ENCODE measurements around the gene HDDC3.

GRCh38 chr15:90955624-90956273 is 23.4 kb upstream of the HDDC3 start:
- no peak for TF ChIP-seq CTCF (conservative IDR thresholded peaks at IDR 0.05 in 1 of 2, IDR thresholded peaks at IDR 0.05 in 1 of 2; ENCODE audit: low read depth in 1 of 2, low read length in 2 of 2)
- TF ChIP-seq EZH2 (IDR thresholded peaks at IDR 0.05; ENCODE audit: low read length, missing control alignments): no peak
